ENCODE measurements around the gene CPNE2.

CPNE2 gene

GRCh38 chr16:57143149-57143921 is 51.0 kb downstream of the CPNE2 start:
- H3K27ac ChIP-seq (ENCODE audit: low read depth, low read length, poor library complexity, severe bottlenecking), result no peak overlapping the region
- H3K79me2 ChIP-seq (ENCODE audit: insufficient read depth, low read length), result no peaks in the 10 kb centered on the region
- H3K4me2 ChIP-seq (ENCODE audit: low read length), result no peak overlapping the region
- H4K20me1 ChIP-seq (ENCODE audit: insufficient read depth, low read length), result no peaks in the 10 kb centered on the region
- H3K9ac ChIP-seq (ENCODE audit: low read length), result no peak overlapping the region
- no peaks in the 10 kb centered on the region for H3F3A ChIP-seq (ENCODE audit: insufficient read depth, low read length)
- no peak overlapping the region for H2AFZ ChIP-seq (ENCODE audit: low read length)
- peaks cover 7% of the 10 kb centered on the region for H3K4me1 ChIP-seq (ENCODE audit: insufficient read depth, low read length, severe bottlenecking)
- no peak overlapping the region for H3K4me3 ChIP-seq (ENCODE audit: low read depth, low read length, poor library complexity, severe bottlenecking)
- TF ChIP-seq CTCF (IDR thresholded peaks at IDR 0.05; ENCODE audit: low read length) (no peak), EZH2 (IDR thresholded peaks at IDR 0.05; ENCODE audit: borderline replicate concordance, low read length) (no peak)
- no peaks in the 10 kb centered on the region for H3K9me2 ChIP-seq (ENCODE audit: low read depth, low read length)
- no peaks in the 10 kb centered on the region for H3K27me3 ChIP-seq (ENCODE audit: insufficient read depth, low read length)
- H3K36me3 ChIP-seq (ENCODE audit: insufficient read depth, low read length), result no peaks in the 10 kb centered on the region
- no peaks in the 10 kb centered on the region for H3K9me3 ChIP-seq (ENCODE audit: low read length)

GRCh38 chr16:57144027-57144426 is 51.6 kb downstream of the CPNE2 start:
- no peak overlapping the region for H3K4me3 ChIP-seq (ENCODE audit: low read depth, low read length, poor library complexity, severe bottlenecking)
- H3F3A ChIP-seq (ENCODE audit: insufficient read depth, low read length), result no peaks in the 10 kb centered on the region
- peaks cover 7% of the 10 kb centered on the region for H3K4me1 ChIP-seq (ENCODE audit: insufficient read depth, low read length, severe bottlenecking)
- no peak for TF ChIP-seq EZH2 (IDR thresholded peaks at IDR 0.05; ENCODE audit: borderline replicate concordance, low read length)
- no peak for TF ChIP-seq CTCF (IDR thresholded peaks at IDR 0.05; ENCODE audit: low read length)
- H4K20me1 ChIP-seq (ENCODE audit: insufficient read depth, low read length), result no peaks in the 10 kb centered on the region
- H3K9ac ChIP-seq (ENCODE audit: low read length), result no peak overlapping the region
- H3K27ac ChIP-seq (ENCODE audit: low read depth, low read length, poor library complexity, severe bottlenecking), result no peak overlapping the region
- no peaks in the 10 kb centered on the region for H3K79me2 ChIP-seq (ENCODE audit: insufficient read depth, low read length)
- no peak overlapping the region for H3K4me2 ChIP-seq (ENCODE audit: low read length)
- H3K9me2 ChIP-seq (ENCODE audit: low read depth, low read length), result no peaks in the 10 kb centered on the region
- no peaks in the 10 kb centered on the region for H3K36me3 ChIP-seq (ENCODE audit: insufficient read depth, low read length)
- no peak overlapping the region for H2AFZ ChIP-seq (ENCODE audit: low read length)
- H3K9me3 ChIP-seq (ENCODE audit: low read length), result no peaks in the 10 kb centered on the region
- no peaks in the 10 kb centered on the region for H3K27me3 ChIP-seq (ENCODE audit: insufficient read depth, low read length)

- TF ChIP-seq EZH2 (IDR thresholded peaks at IDR 0.05; ENCODE audit: borderline replicate concordance, low read length), result no peak
- TF ChIP-seq CTCF (IDR thresholded peaks at IDR 0.05; ENCODE audit: low read length), result no peak
- no peak overlapping the region for H2AFZ ChIP-seq (ENCODE audit: low read length)
- no peak overlapping the region for H3K4me3 ChIP-seq (ENCODE audit: low read depth, low read length, poor library complexity, severe bottlenecking)
- no peak overlapping the region for H3K9ac ChIP-seq (ENCODE audit: low read length)
- H3K79me2 ChIP-seq (ENCODE audit: insufficient read depth, low read length), result no peaks in the 10 kb centered on the region
- no peaks in the 10 kb centered on the region for H3F3A ChIP-seq (ENCODE audit: insufficient read depth, low read length)
- no peaks in the 10 kb centered on the region for H3K36me3 ChIP-seq (ENCODE audit: insufficient read depth, low read length)
- no peak overlapping the region for H3K27ac ChIP-seq (ENCODE audit: low read depth, low read length, poor library complexity, severe bottlenecking)
- no peaks in the 10 kb centered on the region for H3K9me2 ChIP-seq (ENCODE audit: low read depth, low read length)
- peaks cover 7% of the 10 kb centered on the region for H3K4me1 ChIP-seq (ENCODE audit: insufficient read depth, low read length, severe bottlenecking)
- no peaks in the 10 kb centered on the region for H3K27me3 ChIP-seq (ENCODE audit: insufficient read depth, low read length)
- no peak overlapping the region for H3K4me2 ChIP-seq (ENCODE audit: low read length)
- H3K9me3 ChIP-seq (ENCODE audit: low read length), result no peaks in the 10 kb centered on the region
- H4K20me1 ChIP-seq (ENCODE audit: insufficient read depth, low read length), result no peaks in the 10 kb centered on the region
Measured at GRCh38 chr16:57145046-57146021, 53.0 kb downstream of the CPNE2 start.

Measured in OCI-LY1 (cell line).